Nephron progenitor cell (in vitro differentiated cells): ENCODE measurements around the gene COG1.

Experiments used
- DNase-seq: peaks from one replicate; pipeline ENCODE4 v3.0.0; 2021
- H3K27ac Mint-ChIP-seq: 2 replicates; pipeline ENCODE4 v1.8.0; 2021; ENCODE audit warnings: mild to moderate bottlenecking, moderate library complexity, mixed read lengths
- H3K27me3 Mint-ChIP-seq: 2 replicates; pipeline ENCODE4 v1.8.0; 2021; ENCODE audit warnings: mild to moderate bottlenecking, low read depth, mixed read lengths; ENCODE audit not compliant: poor library complexity
- H3K36me3 Mint-ChIP-seq: 2 replicates; pipeline ENCODE4 v1.8.0; 2021; ENCODE audit warnings: low read depth, mixed read lengths
- H3K4me1 Mint-ChIP-seq: 2 replicates; pipeline ENCODE4 v1.8.0; 2021; ENCODE audit warnings: mixed read lengths
- H3K4me3 Mint-ChIP-seq: 2 replicates; pipeline ENCODE4 v1.8.0; 2021; ENCODE audit warnings: mild to moderate bottlenecking, moderate library complexity, mixed read lengths
- H3K9me3 Mint-ChIP-seq: 2 replicates; pipeline ENCODE4 v1.8.0; 2021; ENCODE audit warnings: mild to moderate bottlenecking, moderate library complexity, mixed read lengths
- TF ChIP-seq, protein P1 (sequence below): fragments of 200-600 bp; sonication (generic); IDR thresholded peaks from 2 replicates; pipeline ENCODE4 v1.5.0; 2021; ENCODE audit warnings: antibody characterized with exemption

Gene COG1

DNA sequence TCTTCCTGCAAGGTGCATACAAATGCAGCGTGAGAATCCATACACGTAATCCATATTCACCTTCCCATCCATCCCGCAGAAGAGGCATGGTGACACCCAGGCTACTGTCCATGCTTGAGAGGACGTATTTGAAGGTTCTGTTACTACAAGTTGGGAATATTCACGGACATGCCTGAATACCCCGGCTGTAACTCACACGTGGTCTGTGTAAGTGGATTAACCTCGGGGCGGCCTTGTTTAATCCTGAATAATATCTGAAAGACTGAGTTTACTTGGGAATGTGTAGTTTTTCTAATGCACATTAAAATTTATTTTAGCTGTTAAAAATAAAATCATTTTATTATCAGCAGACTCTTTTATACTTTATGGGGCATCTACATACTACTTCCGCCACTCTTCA lies 55.7 kb downstream of the COG1 start:
- no peak for DNase-seq
- H3K36me3 Mint-ChIP-seq, result peaks cover 27% of the 10 kb centered on the region
- TF ChIP-seq, protein P1, sequence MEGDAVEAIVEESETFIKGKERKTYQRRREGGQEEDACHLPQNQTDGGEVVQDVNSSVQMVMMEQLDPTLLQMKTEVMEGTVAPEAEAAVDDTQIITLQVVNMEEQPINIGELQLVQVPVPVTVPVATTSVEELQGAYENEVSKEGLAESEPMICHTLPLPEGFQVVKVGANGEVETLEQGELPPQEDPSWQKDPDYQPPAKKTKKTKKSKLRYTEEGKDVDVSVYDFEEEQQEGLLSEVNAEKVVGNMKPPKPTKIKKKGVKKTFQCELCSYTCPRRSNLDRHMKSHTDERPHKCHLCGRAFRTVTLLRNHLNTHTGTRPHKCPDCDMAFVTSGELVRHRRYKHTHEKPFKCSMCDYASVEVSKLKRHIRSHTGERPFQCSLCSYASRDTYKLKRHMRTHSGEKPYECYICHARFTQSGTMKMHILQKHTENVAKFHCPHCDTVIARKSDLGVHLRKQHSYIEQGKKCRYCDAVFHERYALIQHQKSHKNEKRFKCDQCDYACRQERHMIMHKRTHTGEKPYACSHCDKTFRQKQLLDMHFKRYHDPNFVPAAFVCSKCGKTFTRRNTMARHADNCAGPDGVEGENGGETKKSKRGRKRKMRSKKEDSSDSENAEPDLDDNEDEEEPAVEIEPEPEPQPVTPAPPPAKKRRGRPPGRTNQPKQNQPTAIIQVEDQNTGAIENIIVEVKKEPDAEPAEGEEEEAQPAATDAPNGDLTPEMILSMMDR, result no peak
- H3K27ac Mint-ChIP-seq, result no peak overlapping the region
- no peaks in the 10 kb centered on the region for H3K4me1 Mint-ChIP-seq
- peaks cover 6% of the 10 kb centered on the region for H3K27me3 Mint-ChIP-seq
- H3K9me3 Mint-ChIP-seq, result no peaks in the 10 kb centered on the region
- H3K4me3 Mint-ChIP-seq, result no peak overlapping the region

DNA sequence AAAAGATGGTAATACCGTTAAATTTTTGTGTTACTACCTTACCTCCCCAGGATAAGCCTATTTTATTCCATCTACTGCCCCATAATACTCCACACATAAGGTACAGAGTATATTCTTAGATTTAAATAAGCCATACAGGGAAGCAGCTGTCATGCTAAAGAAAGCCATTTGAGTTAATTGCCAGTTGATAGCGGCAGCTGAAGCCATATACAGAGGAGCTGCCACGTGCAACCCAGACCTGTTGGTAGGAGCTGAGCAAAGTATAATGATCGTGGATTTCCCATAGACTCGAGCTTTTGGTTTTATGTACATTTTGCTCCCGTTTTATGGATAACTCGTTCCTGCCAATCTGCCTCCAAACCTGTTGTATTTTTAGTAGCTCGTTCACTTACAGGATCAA lies 56.8 kb downstream of the COG1 start:
- H3K4me1 Mint-ChIP-seq, result no peaks in the 10 kb centered on the region
- H3K36me3 Mint-ChIP-seq, result peaks cover 20% of the 10 kb centered on the region
- peaks cover 6% of the 10 kb centered on the region for H3K27me3 Mint-ChIP-seq
- H3K27ac Mint-ChIP-seq, result no peak overlapping the region
- H3K4me3 Mint-ChIP-seq, result no peak overlapping the region
- DNase-seq, result no peak
- no peaks in the 10 kb centered on the region for H3K9me3 Mint-ChIP-seq
- TF ChIP-seq, protein P1, result no peak

- Mint-ChIP-seq H3K27me3 (peaks cover 6% of the 10 kb centered on the region), H3K36me3 (peaks cover 14% of the 10 kb centered on the region), H3K4me3 (no peak overlapping the region), H3K27ac (no peak overlapping the region), H3K9me3 (no peaks in the 10 kb centered on the region), H3K4me1 (peaks cover 6% of the 10 kb centered on the region)
- TF ChIP-seq, protein P1, result no peak
- no peak for DNase-seq
These were observed 58.2 kb downstream of the COG1 start for GRCh38 chr17:73250851-73251640.

- H3K27ac Mint-ChIP-seq, result no peak overlapping the region
- H3K4me3 Mint-ChIP-seq, result no peak overlapping the region
- H3K27me3 Mint-ChIP-seq, result peaks cover 6% of the 10 kb centered on the region
- H3K36me3 Mint-ChIP-seq, result peaks cover 9% of the 10 kb centered on the region
- H3K4me1 Mint-ChIP-seq, result peaks cover 9% of the 10 kb centered on the region
- no peaks in the 10 kb centered on the region for H3K9me3 Mint-ChIP-seq
- TF ChIP-seq, protein P1, result no peak
- no peak for DNase-seq
These were observed 59.0 kb downstream of the COG1 start for GRCh38 chr17:73251871-73252270.

GRCh38 chr17:73255671-73256181 lies 62.9 kb downstream of the COG1 start:
- no peak overlapping the region for H3K27ac Mint-ChIP-seq
- H3K27me3 Mint-ChIP-seq, result peaks cover 6% of the 10 kb centered on the region
- H3K36me3 Mint-ChIP-seq, result no peaks in the 10 kb centered on the region
- TF ChIP-seq, protein P1, result peak; percentile 99
- peak; percentile 85 for DNase-seq
- no peak overlapping the region for H3K4me3 Mint-ChIP-seq
- H3K9me3 Mint-ChIP-seq, result no peaks in the 10 kb centered on the region
- peaks cover 22% of the 10 kb centered on the region for H3K4me1 Mint-ChIP-seq

GRCh38 chr17:73256220-73256619 lies 63.4 kb downstream of the COG1 start:
- no peaks in the 10 kb centered on the region for H3K9me3 Mint-ChIP-seq
- TF ChIP-seq, protein P1, result no peak
- DNase-seq, result no peak
- peaks cover 6% of the 10 kb centered on the region for H3K27me3 Mint-ChIP-seq
- no peak overlapping the region for H3K27ac Mint-ChIP-seq
- no peaks in the 10 kb centered on the region for H3K36me3 Mint-ChIP-seq
- H3K4me1 Mint-ChIP-seq, result peaks cover 22% of the 10 kb centered on the region
- H3K4me3 Mint-ChIP-seq, result no peak overlapping the region
